HepG2 (cell line): ENCODE data around the gene ZBTB46. TPM values are rescaled to one million over a fixed set of nuclear protein-coding genes. Genes with fewer than 3 reads are reported as not detected.

Experiments
- BCL6 ChIP-seq: IDR thresholded peaks from 2 replicates; pipeline ENCODE4 v1.6.1; 2016; ENCODE audit warnings: missing genetic modification reagents, missing compliant biosample characterization
- BRF2 ChIP-seq: sonication (generic); formaldehyde crosslinking; IDR thresholded peaks from 2 replicates; pipeline ENCODE4 v1.8.1; 2022; ENCODE audit warnings: mild to moderate bottlenecking, missing genetic modification reagents
- CEBPG ChIP-seq: IDR thresholded peaks from 2 replicates; pipeline ENCODE4 v1.6.1; 2016
- ETV5 ChIP-seq: IDR thresholded peaks from 2 replicates; pipeline ENCODE4 v1.6.1; 2018; ENCODE audit warnings: missing biosample characterization, missing genetic modification reagents, inconsistent platforms, borderline replicate concordance
- HMGXB3 ChIP-seq: sonication (generic); formaldehyde crosslinking; IDR thresholded peaks from 2 replicates; pipeline ENCODE4 v1.4.0; 2020; ENCODE audit warnings: missing genetic modification reagents, borderline replicate concordance
- KLF12 ChIP-seq: sonication (generic); formaldehyde crosslinking; IDR thresholded peaks from 2 replicates; pipeline ENCODE4 v1.4.0; 2020; ENCODE audit warnings: missing genetic modification reagents, borderline replicate concordance
- MXD4 ChIP-seq: IDR thresholded peaks from 2 replicates; pipeline ENCODE4 v1.6.1; 2016; ENCODE audit warnings: mild to moderate bottlenecking, missing biosample characterization, missing genetic modification reagents
- PRMT3 ChIP-seq: sonication (generic); formaldehyde crosslinking; IDR thresholded peaks from 2 replicates; pipeline ENCODE4 v1.8.1; 2022; ENCODE audit warnings: low read depth, mild to moderate bottlenecking, moderate library complexity, missing genetic modification reagents, borderline replicate concordance
- STAT5B ChIP-seq: sonication (generic); formaldehyde crosslinking; IDR thresholded peaks from 2 replicates; pipeline ENCODE4 v1.4.0; 2020; ENCODE audit warnings: missing genetic modification reagents
- THAP11 ChIP-seq: IDR thresholded peaks from 2 replicates; pipeline ENCODE4 v1.6.1; 2016; ENCODE audit warnings: missing biosample characterization, missing genetic modification reagents
- TMF1 ChIP-seq: sonication (generic); formaldehyde crosslinking; IDR thresholded peaks from 2 replicates; pipeline ENCODE4 v1.8.1; 2022; ENCODE audit warnings: low read depth, missing genetic modification reagents
- TRAFD1 ChIP-seq: sonication (generic); formaldehyde crosslinking; IDR thresholded peaks from 2 replicates; pipeline ENCODE4 v1.5.1; 2020; ENCODE audit warnings: missing genetic modification reagents, mild to moderate bottlenecking, borderline replicate concordance
- ZBTB38 ChIP-seq: sonication (generic); formaldehyde crosslinking; IDR thresholded peaks from 2 replicates; pipeline ENCODE4 v1.5.1; 2020; ENCODE audit warnings: mild to moderate bottlenecking, missing genetic modification reagents
- ZNF326 ChIP-seq: sonication (generic); formaldehyde crosslinking; IDR thresholded peaks from 2 replicates; pipeline ENCODE4 v1.4.0; 2020; ENCODE audit warnings: missing genetic modification reagents, borderline replicate concordance
- ZNF570 ChIP-seq: sonication (generic); formaldehyde crosslinking; IDR thresholded peaks from 2 replicates; pipeline ENCODE4 v1.4.0; 2020; ENCODE audit warnings: mild to moderate bottlenecking, missing genetic modification reagents, borderline replicate concordance
- ZNF879 ChIP-seq: sonication (generic); formaldehyde crosslinking; IDR thresholded peaks from 2 replicates; pipeline ENCODE4 v1.8.1; 2023; ENCODE audit warnings: missing genetic modification reagents
- ZZZ3 ChIP-seq: sonication (generic); formaldehyde crosslinking; IDR thresholded peaks from 2 replicates; pipeline ENCODE4 v1.4.0; 2020; ENCODE audit warnings: missing genetic modification reagents, mild to moderate bottlenecking, borderline replicate concordance
- polyA plus RNA-seq, 8 experiments: library from polyadenylated mRNA; depleted of rRNA in 3 of 8; stranded (reverse) in 7 of 8; unstranded in 1 of 8; fragments of >200 nt; fragmentation: Illumina TruSeq in 4 of 8; extraction: Trizol in 4 of 8; gene quantifications; 2 replicates each; pipeline versions ENCODE4 v1.2.1 to v1.2.3, GENCODE V29; 2011 to 2016; ENCODE audit warnings: low read depth in 4 of 8, missing spikeins in 1 of 8, mixed read lengths in 1 of 8; ENCODE audit not compliant: insufficient read depth in 1 of 8
- total RNA-seq, 5 experiments: library from RNA; depleted of rRNA; stranded (reverse); fragments of >200 nt; fragmentation: Illumina TruSeq; extraction: Trizol; gene quantifications; 2 replicates each; pipeline ENCODE4 v1.2.3, GENCODE V29; 2016; ENCODE audit warnings: low read depth in 1 of 5
- TF ChIP-seq, protein P1 (sequence below): sonication (generic); formaldehyde crosslinking; IDR thresholded peaks from 2 replicates; pipeline ENCODE4 v1.4.0; 2020; ENCODE audit warnings: missing genetic modification reagents
- TF ChIP-seq, protein P2 (sequence below): sonication (generic); formaldehyde crosslinking; IDR thresholded peaks from 2 replicates; pipeline ENCODE4 v1.4.0; 2020; ENCODE audit warnings: mild to moderate bottlenecking, missing genetic modification reagents, borderline replicate concordance
- TF ChIP-seq, protein P3 (sequence below): sonication (generic); formaldehyde crosslinking; IDR thresholded peaks from 2 replicates; pipeline ENCODE4 v1.8.0; 2022; ENCODE audit warnings: missing genetic modification reagents, low read depth, mild to moderate bottlenecking, borderline replicate concordance

Gene ZBTB46
- total and polyA plus RNA-seq, 2 of the 13 experiments (the other 11 are each of a cell fraction or from before 2014, with no cell fraction given) = 1.6 to 13.5 TPM

- TF ChIP-seq PRMT3 (no peak), ZBTB38 (peak; percentile 76; the same call in 1 of the 2 replicates), ZNF326 (CRISPR knock-in tag) (peak; percentile 75), CEBPG (CRISPR knock-in tag) (peak; percentile 5; the same call in 1 of the 2 replicates), ETV5 (CRISPR knock-in tag) (no peak), THAP11 (CRISPR knock-in tag) (no peak), TRAFD1 (CRISPR knock-in tag) (no peak), MXD4 (CRISPR knock-in tag) (peak; percentile 71), ZNF879 (CRISPR knock-in tag) (no peak), TMF1 (CRISPR knock-in tag) (no peak; the same call in 1 of the 2 replicates), HMGXB3 (CRISPR knock-in tag) (no peak), BRF2 (CRISPR knock-in tag) (no peak), ZNF570 (CRISPR knock-in tag) (no peak), BCL6 (peak; percentile 5; the same call in 1 of the 2 replicates), STAT5B (no peak), ZZZ3 (CRISPR knock-in tag) (no peak), KLF12 (CRISPR knock-in tag) (no peak)
- TF ChIP-seq, protein P1, sequence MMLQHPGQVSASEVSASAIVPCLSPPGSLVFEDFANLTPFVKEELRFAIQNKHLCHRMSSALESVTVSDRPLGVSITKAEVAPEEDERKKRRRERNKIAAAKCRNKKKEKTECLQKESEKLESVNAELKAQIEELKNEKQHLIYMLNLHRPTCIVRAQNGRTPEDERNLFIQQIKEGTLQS = no peak; the same call in 1 of the 2 replicates
- TF ChIP-seq, protein P2, sequence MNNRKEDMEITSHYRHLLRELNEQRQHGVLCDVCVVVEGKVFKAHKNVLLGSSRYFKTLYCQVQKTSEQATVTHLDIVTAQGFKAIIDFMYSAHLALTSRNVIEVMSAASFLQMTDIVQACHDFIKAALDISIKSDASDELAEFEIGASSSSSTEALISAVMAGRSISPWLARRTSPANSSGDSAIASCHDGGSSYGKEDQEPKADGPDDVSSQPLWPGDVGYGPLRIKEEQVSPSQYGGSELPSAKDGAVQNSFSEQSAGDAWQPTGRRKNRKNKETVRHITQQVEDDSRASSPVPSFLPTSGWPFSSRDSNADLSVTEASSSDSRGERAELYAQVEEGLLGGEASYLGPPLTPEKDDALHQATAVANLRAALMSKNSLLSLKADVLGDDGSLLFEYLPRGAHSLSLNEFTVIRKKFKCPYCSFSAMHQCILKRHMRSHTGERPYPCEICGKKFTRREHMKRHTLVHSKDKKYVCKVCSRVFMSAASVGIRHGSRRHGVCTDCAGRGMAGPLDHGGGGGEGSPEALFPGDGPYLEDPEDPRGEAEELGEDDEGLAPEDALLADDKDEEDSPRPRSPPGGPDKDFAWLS (CRISPR knock-in tag) = no peak
- TF ChIP-seq, protein P3, sequence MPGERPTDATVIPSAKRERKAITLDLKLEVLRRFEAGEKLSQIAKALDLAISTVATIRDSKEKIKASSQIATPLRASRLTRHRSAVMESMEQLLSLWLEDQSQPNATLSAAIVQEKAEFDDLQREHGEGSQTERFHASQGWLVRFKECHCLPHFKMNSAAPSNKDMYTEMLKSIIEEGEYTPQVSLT (CRISPR knock-in tag) = no peak
Measured at GRCh38 chr20:63696628-63697356, 134.3 kb downstream of the ZBTB46 start, which contains the start of gene TNFRSF6B (continued).
